Activated T-helper 2 cell treated with anti-CD3 and anti-CD28 coated beads, Interferon-gamma antibody, Interleukin-2, Interleukin-4, amounts not matched to agents 10 μg/mL and 5 μg/mL and 100 μg/mL, durations not matched to agents 14 hours and 24 hours and 36 hours (primary cell): ENCODE results near the gene NRXN3. TPM values are rescaled to one million over a fixed set of nuclear protein-coding genes. Genes with fewer than 3 reads are reported as not detected.

ENCODE experiments used
- DNase-seq: peaks from one replicate; pipeline ENCODE4 v3.0.0; 2021; ENCODE audit warnings: low spot score
- H3K27ac Mint-ChIP-seq: one replicate; pipeline ENCODE4 v1.8.0; 2021; ENCODE audit warnings: mixed read lengths
- H3K27me3 Mint-ChIP-seq: one replicate; pipeline ENCODE4 v1.8.0; 2021; ENCODE audit warnings: low read depth, mixed read lengths
- H3K36me3 Mint-ChIP-seq: one replicate; pipeline ENCODE4 v1.8.0; 2021; ENCODE audit warnings: low read depth, mixed read lengths
- H3K4me1 Mint-ChIP-seq: one replicate; pipeline ENCODE4 v1.8.0; 2021; ENCODE audit warnings: low read depth, mixed read lengths
- H3K4me3 Mint-ChIP-seq: one replicate; pipeline ENCODE4 v1.8.0; 2021; ENCODE audit warnings: low read depth, mild to moderate bottlenecking, moderate library complexity, mixed read lengths
- H3K9me3 Mint-ChIP-seq: one replicate; pipeline ENCODE4 v1.8.0; 2021; ENCODE audit warnings: mixed read lengths
- intact Hi-C: fragments of 100-400 bp; cut with micrococcal nuclease; formaldehyde crosslinking; loops from one replicate; pipeline ENCODE4 v1.15.1; 2023
- total RNA-seq: library from RNA; stranded (reverse); gene quantifications from 2 replicates; pipeline ENCODE4 v1.2.3, GENCODE V29; 2022

NRXN3 gene
- total RNA-seq, 1 donor from 2014 or later: not detected

DNA sequence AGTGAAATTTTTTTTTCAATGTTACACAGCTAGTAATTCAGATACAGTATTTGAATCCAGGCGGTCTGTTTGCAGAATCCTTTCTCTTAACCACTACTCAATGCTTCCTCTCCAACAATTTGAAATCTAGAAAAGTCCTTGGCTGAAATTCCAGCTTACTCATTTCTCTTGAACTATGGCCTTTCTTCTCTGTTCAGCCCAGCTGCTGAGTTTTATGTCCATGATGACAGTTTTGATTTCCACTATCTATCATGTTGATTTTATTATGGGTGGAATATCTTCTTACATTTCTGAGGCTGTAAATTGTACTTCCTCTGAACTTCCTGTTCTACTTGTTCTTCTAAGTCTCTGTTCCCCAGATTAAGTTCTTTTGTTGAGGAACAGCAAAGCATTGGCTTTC is 1725.8 kb downstream of the NRXN3 start:
- no peaks in the 10 kb centered on the region for H3K4me1 Mint-ChIP-seq
- no peak for DNase-seq
- H3K9me3 Mint-ChIP-seq: peaks cover 14% of the 10 kb centered on the region
- H3K27me3 Mint-ChIP-seq: no peaks in the 10 kb centered on the region
- H3K36me3 Mint-ChIP-seq: no peaks in the 10 kb centered on the region
- no peak overlapping the region for H3K4me3 Mint-ChIP-seq
- intact Hi-C loops: no loop called here
- no peak overlapping the region for H3K27ac Mint-ChIP-seq

DNA sequence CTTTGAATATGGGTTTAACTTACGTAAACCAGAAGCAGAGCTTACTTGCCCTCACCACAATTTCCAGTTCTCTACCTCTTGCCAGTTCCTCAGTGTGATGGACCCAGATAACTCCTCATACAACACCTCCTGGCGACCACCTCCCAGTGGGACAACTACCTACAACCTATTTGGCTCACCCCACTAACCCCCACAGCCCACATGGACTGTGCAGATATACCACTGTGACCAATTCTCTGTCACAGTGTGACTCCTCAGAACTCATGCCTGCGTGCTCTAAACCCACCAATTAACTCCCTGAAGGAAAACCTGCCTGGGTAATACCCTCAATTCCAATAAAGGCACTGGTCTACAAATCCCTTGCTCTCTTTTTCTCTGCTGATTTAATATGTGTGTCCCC is 1729.4 kb downstream of the NRXN3 start:
- Mint-ChIP-seq H3K36me3 (no peaks in the 10 kb centered on the region), H3K27ac (no peak overlapping the region), H3K4me3 (no peak overlapping the region), H3K27me3 (no peaks in the 10 kb centered on the region), H3K9me3 (peaks cover 11% of the 10 kb centered on the region), H3K4me1 (no peaks in the 10 kb centered on the region)
- intact Hi-C loops: no loop called here
- DNase-seq: no peak

DNA sequence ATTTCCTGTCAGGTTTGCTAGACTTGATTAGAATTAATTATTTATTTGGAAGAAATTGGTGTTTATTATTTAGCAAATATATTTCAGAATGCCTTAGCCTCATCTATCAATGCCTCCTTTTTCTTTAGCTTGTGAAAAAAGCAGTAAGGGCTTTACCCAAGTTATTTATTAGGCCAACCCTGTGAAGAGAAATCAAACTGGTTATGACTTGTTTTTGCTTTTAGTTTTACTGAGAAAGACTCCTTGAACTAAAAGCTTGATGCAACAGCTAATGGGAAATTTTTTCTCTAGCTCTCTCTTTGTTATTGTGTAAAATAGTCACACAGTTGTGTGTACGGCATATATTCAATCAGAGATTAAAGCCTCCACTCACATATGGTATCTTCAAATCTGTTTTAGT is 1734.3 kb downstream of the NRXN3 start:
- H3K27me3 Mint-ChIP-seq: no peaks in the 10 kb centered on the region
- no peaks in the 10 kb centered on the region for H3K4me1 Mint-ChIP-seq
- no peaks in the 10 kb centered on the region for H3K36me3 Mint-ChIP-seq
- no peak overlapping the region for H3K4me3 Mint-ChIP-seq
- H3K9me3 Mint-ChIP-seq: peaks cover 8% of the 10 kb centered on the region
- no peak overlapping the region for H3K27ac Mint-ChIP-seq
- DNase-seq: no peak
- intact Hi-C loops: no loop called here

DNA sequence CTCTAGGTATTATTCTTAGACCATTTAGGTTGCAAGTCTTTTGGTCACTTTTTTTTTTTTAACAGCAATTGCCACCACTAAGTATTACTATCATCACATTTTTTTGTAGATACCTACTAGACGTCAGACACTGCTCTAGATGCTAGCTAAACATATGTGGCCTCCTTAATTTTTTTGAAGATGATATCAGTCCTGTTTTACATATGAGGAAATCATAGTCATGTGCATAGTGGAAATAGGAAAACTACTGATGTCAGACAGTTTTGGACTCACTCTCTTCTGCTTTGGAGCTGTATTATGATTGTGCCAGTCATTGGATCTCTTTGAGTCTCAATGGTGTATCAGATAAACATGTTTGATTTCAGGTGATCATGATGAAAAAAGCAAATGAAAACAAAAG is 1736.8 kb downstream of the NRXN3 start:
- peaks cover 11% of the 10 kb centered on the region for H3K9me3 Mint-ChIP-seq
- no peaks in the 10 kb centered on the region for H3K4me1 Mint-ChIP-seq
- DNase-seq: no peak
- no peaks in the 10 kb centered on the region for H3K27me3 Mint-ChIP-seq
- H3K27ac Mint-ChIP-seq: no peak overlapping the region
- intact Hi-C loops: no loop called here
- no peak overlapping the region for H3K4me3 Mint-ChIP-seq
- no peaks in the 10 kb centered on the region for H3K36me3 Mint-ChIP-seq

DNA sequence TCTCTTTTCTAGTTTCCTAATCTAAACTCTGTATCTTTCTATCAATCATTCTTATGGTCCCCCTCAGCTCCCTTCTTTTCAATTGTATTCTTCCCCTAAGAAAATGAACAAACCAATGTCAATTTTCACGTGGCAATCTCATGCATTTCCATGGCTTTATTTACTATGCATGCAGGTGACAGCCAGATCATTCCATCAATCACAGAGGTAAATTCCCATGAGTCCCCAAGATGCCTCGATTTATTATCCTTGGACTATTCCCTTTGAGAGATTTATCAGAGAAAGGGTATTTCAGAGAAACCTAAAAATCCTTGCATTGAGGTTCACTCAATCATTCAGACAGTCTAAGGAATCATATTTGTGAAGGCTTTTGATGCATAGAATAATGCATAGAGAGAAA is 1739.9 kb downstream of the NRXN3 start:
- no peaks in the 10 kb centered on the region for H3K36me3 Mint-ChIP-seq
- H3K27me3 Mint-ChIP-seq: no peaks in the 10 kb centered on the region
- H3K4me1 Mint-ChIP-seq: no peaks in the 10 kb centered on the region
- peaks cover 24% of the 10 kb centered on the region for H3K9me3 Mint-ChIP-seq
- no peak for DNase-seq
- no peak overlapping the region for H3K27ac Mint-ChIP-seq
- no peak overlapping the region for H3K4me3 Mint-ChIP-seq
- intact Hi-C loops: no loop called here

DNA sequence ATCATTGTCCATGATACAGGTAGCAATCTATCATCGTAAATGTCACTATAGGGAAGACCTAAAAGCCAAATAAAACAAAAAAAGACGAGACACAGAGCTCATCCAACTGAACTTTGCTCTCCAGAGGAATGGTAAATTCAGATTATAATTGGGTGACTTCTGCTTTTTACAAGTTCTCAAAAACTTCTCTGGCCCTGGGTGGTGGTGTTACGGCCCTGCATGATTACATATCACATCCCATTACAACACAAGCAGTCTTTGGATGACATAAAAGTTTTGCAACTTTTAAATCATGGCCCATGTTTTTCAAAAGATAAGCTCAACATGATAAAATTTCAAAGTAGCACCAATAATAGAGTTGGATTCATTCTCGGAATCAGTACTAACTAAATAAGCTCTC is 1741.6 kb downstream of the NRXN3 start:
- Mint-ChIP-seq H3K27ac (no peak overlapping the region), H3K4me3 (no peak overlapping the region), H3K36me3 (no peaks in the 10 kb centered on the region), H3K9me3 (peaks cover 20% of the 10 kb centered on the region), H3K27me3 (no peaks in the 10 kb centered on the region), H3K4me1 (no peaks in the 10 kb centered on the region)
- no peak for DNase-seq
- intact Hi-C loops: no loop called here

DNA sequence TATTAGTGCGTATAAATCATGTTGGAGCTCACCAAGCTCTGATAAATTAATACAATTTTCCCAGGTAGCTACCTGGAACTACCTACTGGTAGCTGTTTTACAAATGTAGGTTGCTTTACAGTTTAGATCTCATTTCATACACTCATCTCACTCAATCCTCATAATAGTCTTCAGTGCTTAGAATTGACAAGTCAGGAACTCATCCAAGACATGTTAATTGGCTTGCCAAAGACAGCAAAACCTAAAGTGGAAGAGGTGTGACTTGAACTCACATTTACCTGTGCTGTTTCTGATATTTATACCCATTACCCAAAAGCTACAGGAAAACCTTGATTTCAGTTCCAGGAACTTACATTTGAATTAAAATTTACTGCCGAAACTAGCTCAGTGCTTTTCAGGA is 1744.4 kb downstream of the NRXN3 start:
- H3K36me3 Mint-ChIP-seq: no peaks in the 10 kb centered on the region
- H3K9me3 Mint-ChIP-seq: peaks cover 20% of the 10 kb centered on the region
- H3K4me1 Mint-ChIP-seq: no peaks in the 10 kb centered on the region
- no peaks in the 10 kb centered on the region for H3K27me3 Mint-ChIP-seq
- no peak overlapping the region for H3K4me3 Mint-ChIP-seq
- intact Hi-C loops: no loop called here
- DNase-seq: no peak
- H3K27ac Mint-ChIP-seq: no peak overlapping the region

DNA sequence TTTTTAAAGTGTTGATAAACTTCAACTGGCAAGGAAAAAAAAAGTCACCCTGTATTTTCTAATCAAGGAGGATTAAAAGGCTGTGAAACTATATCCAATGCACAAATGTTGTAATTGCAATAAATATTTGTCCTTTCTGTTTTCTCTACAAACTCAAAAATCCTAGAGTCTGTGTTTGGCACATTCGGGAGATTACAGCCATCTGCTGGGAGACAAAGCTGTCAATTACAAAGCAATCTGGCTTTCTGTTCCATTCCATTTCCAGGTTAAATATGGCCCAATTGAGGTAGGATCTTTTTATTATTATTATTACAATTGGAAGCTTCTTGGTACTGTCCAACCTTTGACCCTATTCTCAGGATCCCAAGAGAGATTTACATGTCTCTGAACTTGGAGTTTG is 1745.2 kb downstream of the NRXN3 start:
- no peak overlapping the region for H3K27ac Mint-ChIP-seq
- H3K4me1 Mint-ChIP-seq: no peaks in the 10 kb centered on the region
- peaks cover 18% of the 10 kb centered on the region for H3K9me3 Mint-ChIP-seq
- H3K27me3 Mint-ChIP-seq: no peaks in the 10 kb centered on the region
- intact Hi-C loops: no loop called here
- DNase-seq: no peak
- H3K4me3 Mint-ChIP-seq: no peak overlapping the region
- H3K36me3 Mint-ChIP-seq: no peaks in the 10 kb centered on the region

DNA sequence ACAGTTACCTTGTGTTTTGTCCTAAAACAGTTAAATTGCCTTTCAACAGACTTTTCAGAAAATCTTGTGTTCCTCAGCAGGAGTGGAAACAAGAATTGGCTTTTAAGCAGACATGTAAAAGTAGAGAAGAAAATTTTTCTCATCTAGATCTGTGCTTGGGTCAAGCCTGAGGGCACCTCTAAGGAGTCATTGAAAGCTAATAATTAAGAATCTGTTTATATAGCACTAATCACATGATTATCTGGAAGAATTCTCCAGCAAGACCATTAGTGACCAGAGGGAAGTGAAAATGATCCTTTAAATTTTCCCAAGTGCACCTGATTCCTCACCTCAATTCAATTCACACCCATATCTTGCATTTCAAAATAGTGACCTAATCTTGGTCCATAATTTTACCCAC is 1746.1 kb downstream of the NRXN3 start:
- Mint-ChIP-seq H3K27me3 (no peaks in the 10 kb centered on the region), H3K4me3 (no peak overlapping the region), H3K27ac (no peak overlapping the region), H3K4me1 (no peaks in the 10 kb centered on the region), H3K9me3 (peaks cover 23% of the 10 kb centered on the region), H3K36me3 (no peaks in the 10 kb centered on the region)
- no peak for DNase-seq
- intact Hi-C loops: no loop called here

DNA sequence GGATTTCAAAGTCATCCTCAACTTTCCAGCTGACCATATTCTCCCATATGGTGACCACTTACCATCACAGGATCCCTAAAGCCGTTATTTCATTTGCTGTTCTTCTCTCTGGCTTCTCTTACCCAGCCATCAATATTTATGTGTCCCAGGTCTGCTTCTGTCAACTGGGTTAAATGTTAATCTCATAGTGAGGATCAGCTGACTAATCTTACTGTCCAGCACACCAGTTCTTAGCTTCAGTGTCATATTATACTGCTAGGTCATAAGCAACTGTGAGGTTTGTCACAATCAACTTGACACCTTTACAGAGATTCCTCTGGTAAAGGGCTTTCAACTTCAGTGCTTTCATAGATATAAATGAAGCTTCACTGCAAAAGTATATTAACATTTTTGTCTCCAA is 1746.7 kb downstream of the NRXN3 start:
- Mint-ChIP-seq H3K9me3 (peaks cover 24% of the 10 kb centered on the region), H3K27ac (no peak overlapping the region), H3K36me3 (no peaks in the 10 kb centered on the region), H3K27me3 (no peaks in the 10 kb centered on the region), H3K4me1 (no peaks in the 10 kb centered on the region), H3K4me3 (no peak overlapping the region)
- intact Hi-C loops: no loop called here
- DNase-seq: no peak
